Esophagus muscularis mucosa (tissue), 3 donors: Measurements from ENCODE around the gene PLOD2.

Experiments
- CTCF ChIP-seq, 3 experiments: fragments of 200-600 bp in 2 of 3; fragments of 450-650 bp in 1 of 3; sonication (generic) in 2 of 3; IDR thresholded peaks; one replicate each; pipeline ENCODE4 v1.5.1; 2017 to 2019; ENCODE audit warnings: antibody characterized with exemption in 3 of 3, mild to moderate bottlenecking in 2 of 3, moderate library complexity in 1 of 3
- POLR2A ChIP-seq: fragments of 450-650 bp; IDR thresholded peaks from one replicate; pipeline ENCODE4 v1.6.1; 2017; ENCODE audit warnings: antibody characterized with exemption, moderate library complexity, mild to moderate bottlenecking, low read depth
- POLR2AphosphoS5 ChIP-seq, 2 donors: sonication (generic); formaldehyde crosslinking; IDR thresholded peaks; one replicate each; pipeline ENCODE4 v1.6.1; 2017; ENCODE audit warnings: antibody characterized with exemption in 2 of 2

- TF ChIP-seq CTCF (IDR thresholded peaks at IDR 0.05) (no peak), POLR2AphosphoS5 (IDR thresholded peaks at IDR 0.05) (no peak), POLR2A (no peak)
Observed at GRCh38 chr3:146164971-146165769, 4.2 kb upstream of the PLOD2 start.
